C4-2B (cell line): ENCODE measurements around the gene NOL7.

ENCODE experiments used
- ZFX ChIP-seq: fragments of 450-650 bp; IDR thresholded peaks from 2 replicates; pipeline ENCODE4 v1.6.1; 2017
- TF ChIP-seq, protein P1 (sequence below): fragments of 450-650 bp; conservative IDR thresholded peaks from 2 replicates; pipeline ENCODE4 v1.5.1; 2017; ENCODE audit warnings: mild to moderate bottlenecking

DNA sequence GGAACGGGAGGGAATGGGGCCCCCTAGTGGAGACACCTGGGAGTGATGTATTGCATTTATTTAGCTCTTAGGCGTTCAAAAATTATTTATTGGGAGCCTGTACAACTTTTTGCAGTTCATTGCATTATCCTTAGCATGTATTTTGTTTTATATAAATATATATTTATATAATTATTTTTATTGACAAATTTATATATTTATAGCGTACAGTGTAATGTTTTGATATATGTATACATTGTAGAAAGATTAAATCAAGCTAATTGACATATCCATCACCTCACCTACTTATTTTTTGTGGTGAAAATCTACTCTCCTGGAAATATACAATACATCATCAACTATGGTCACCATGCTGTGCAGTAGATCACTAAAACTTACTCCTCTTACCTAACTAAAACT, 39.8 kb upstream of the NOL7 start:
- TF ChIP-seq, protein P1, sequence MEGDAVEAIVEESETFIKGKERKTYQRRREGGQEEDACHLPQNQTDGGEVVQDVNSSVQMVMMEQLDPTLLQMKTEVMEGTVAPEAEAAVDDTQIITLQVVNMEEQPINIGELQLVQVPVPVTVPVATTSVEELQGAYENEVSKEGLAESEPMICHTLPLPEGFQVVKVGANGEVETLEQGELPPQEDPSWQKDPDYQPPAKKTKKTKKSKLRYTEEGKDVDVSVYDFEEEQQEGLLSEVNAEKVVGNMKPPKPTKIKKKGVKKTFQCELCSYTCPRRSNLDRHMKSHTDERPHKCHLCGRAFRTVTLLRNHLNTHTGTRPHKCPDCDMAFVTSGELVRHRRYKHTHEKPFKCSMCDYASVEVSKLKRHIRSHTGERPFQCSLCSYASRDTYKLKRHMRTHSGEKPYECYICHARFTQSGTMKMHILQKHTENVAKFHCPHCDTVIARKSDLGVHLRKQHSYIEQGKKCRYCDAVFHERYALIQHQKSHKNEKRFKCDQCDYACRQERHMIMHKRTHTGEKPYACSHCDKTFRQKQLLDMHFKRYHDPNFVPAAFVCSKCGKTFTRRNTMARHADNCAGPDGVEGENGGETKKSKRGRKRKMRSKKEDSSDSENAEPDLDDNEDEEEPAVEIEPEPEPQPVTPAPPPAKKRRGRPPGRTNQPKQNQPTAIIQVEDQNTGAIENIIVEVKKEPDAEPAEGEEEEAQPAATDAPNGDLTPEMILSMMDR, result peak; percentile 81
- no peak for TF ChIP-seq ZFX
